GM12878 (cell line): ENCODE data around the gene ABCF1. TPM values are rescaled to one million over a fixed set of nuclear protein-coding genes. Genes with fewer than 3 reads are reported as not detected.
A peak's percentile ranks its signal among the peaks of the same experiment; 100 is the strongest.

Source experiments
- CBX3 ChIP-seq: fragments of 200-600 bp; sonication (generic); IDR thresholded peaks from 2 replicates; pipeline ENCODE4 v1.6.1; 2016; ENCODE audit warnings: low read depth, borderline replicate concordance
- CBX5 ChIP-seq: sonication (generic); IDR thresholded peaks from 2 replicates; pipeline ENCODE4 v1.6.1; 2016; ENCODE audit warnings: low read depth, moderate library complexity, mild to moderate bottlenecking, inconsistent platforms
- CEBPZ ChIP-seq: fragments of 150-350 bp; IDR thresholded peaks from 2 replicates; pipeline ENCODE4 v1.6.1; 2016; ENCODE audit warnings: low read depth, low read length
- CREB1 ChIP-seq: IDR thresholded peaks from 2 replicates; pipeline ENCODE4 v1.6.1; 2012; ENCODE audit warnings: low read depth, mild to moderate bottlenecking, inconsistent platforms
- E4F1 ChIP-seq: fragments of 450-650 bp; IDR thresholded peaks from 2 replicates; pipeline ENCODE4 v1.6.1; 2018; ENCODE audit warnings: borderline replicate concordance, mild to moderate bottlenecking; ENCODE audit not compliant: partially characterized antibody
- FOXM1 ChIP-seq: IDR thresholded peaks from 2 replicates; pipeline ENCODE4 v1.6.1; 2012; ENCODE audit warnings: low read depth, mild to moderate bottlenecking, inconsistent platforms, low read length, moderate library complexity
- IKZF2 ChIP-seq, 2 experiments: fragments of 450-650 bp; IDR thresholded peaks; 2 replicates each; pipeline ENCODE4 v1.6.1; 2017; ENCODE audit warnings: mild to moderate bottlenecking in 2 of 2, moderate library complexity in 2 of 2
- KLF5 ChIP-seq: fragments of 450-650 bp; IDR thresholded peaks from 2 replicates; pipeline ENCODE4 v1.6.1; 2014; ENCODE audit warnings: mild to moderate bottlenecking; ENCODE audit not compliant: partially characterized antibody
- LARP7 ChIP-seq: fragments of 450-650 bp; IDR thresholded peaks from 2 replicates; pipeline ENCODE4 v1.6.1; 2017; ENCODE audit warnings: mild to moderate bottlenecking
- MEF2A ChIP-seq: IDR thresholded peaks from 2 replicates; pipeline ENCODE4 v1.6.1; 2011; ENCODE audit warnings: low read depth, mild to moderate bottlenecking, low read length, moderate library complexity; ENCODE audit not compliant: insufficient read depth
- MTA2 ChIP-seq: fragments of 450-650 bp; IDR thresholded peaks from 2 replicates; pipeline ENCODE4 v1.6.1; 2016; ENCODE audit warnings: low read depth, mild to moderate bottlenecking, moderate library complexity
- POLR2AphosphoS2 ChIP-seq: IDR thresholded peaks from 2 replicates; pipeline ENCODE4 v1.6.1; 2011; ENCODE audit warnings: low read depth, mild to moderate bottlenecking, low read length, improper control_type of control experiment, moderate library complexity
- POU2F2 ChIP-seq: IDR thresholded peaks from 3 replicates; pipeline ENCODE4 v1.6.1; 2011; ENCODE audit warnings: low read depth, mild to moderate bottlenecking, low read length, borderline replicate concordance
- SMAD1 ChIP-seq: fragments of 450-650 bp; IDR thresholded peaks from 2 replicates; pipeline ENCODE4 v1.6.1; 2018; ENCODE audit warnings: mild to moderate bottlenecking, low read depth; ENCODE audit not compliant: partially characterized antibody
- STAT1 ChIP-seq: fragments of 450-650 bp; conservative IDR thresholded peaks from 2 replicates; pipeline ENCODE4 v1.6.1; 2014; ENCODE audit warnings: antibody characterized with exemption, mild to moderate bottlenecking
- STAT3 ChIP-seq: IDR thresholded peaks from 2 replicates; pipeline ENCODE4 v1.6.1; 2011; ENCODE audit warnings: low read depth, low read length, improper control_type of control experiment
- TARDBP ChIP-seq: IDR thresholded peaks from 2 replicates; pipeline ENCODE4 v1.6.1; 2016; ENCODE audit warnings: borderline replicate concordance
- USF1 ChIP-seq: IDR thresholded peaks from 2 replicates; pipeline ENCODE4 v1.6.1; 2011; ENCODE audit warnings: borderline replicate concordance, low read depth, mild to moderate bottlenecking, moderate library complexity, mixed read lengths, low read length; ENCODE audit not compliant: insufficient read depth; ENCODE audit errors: extremely low read length
- ZBTB11 ChIP-seq: fragments of 450-650 bp; formaldehyde crosslinking; IDR thresholded peaks from 2 replicates; pipeline ENCODE4 v1.5.0; 2022; ENCODE audit warnings: mild to moderate bottlenecking, missing genetic modification characterization
- ZNF384 ChIP-seq: IDR thresholded peaks from 2 replicates; pipeline ENCODE4 v1.6.1; 2012; ENCODE audit warnings: low read depth, mild to moderate bottlenecking, low read length, improper control_type of control experiment, borderline replicate concordance
- ZNF622 ChIP-seq: fragments of 450-650 bp; IDR thresholded peaks from 2 replicates; pipeline ENCODE4 v1.6.1; 2017; ENCODE audit warnings: mild to moderate bottlenecking, inconsistent platforms
- polyA plus RNA-seq, 11 experiments: library from polyadenylated mRNA; depleted of rRNA in 4 of 11; unstranded in 6 of 11; stranded (reverse) in 5 of 11; fragments of >200 nt; fragmentation: Nextera tagmentation in 4 of 11; fragmentation: Illumina TruSeq in 1 of 11; extraction: Ambion mirVana in 4 of 11; extraction: Trizol in 1 of 11; gene quantifications; 1 replicate in 1 of 11; 2 replicates in 10 of 11; pipeline versions ENCODE4 v1.2.1 to v1.2.3, GENCODE V29; 2011 to 2016; ENCODE audit warnings: inconsistent platforms in 2 of 11, missing spikeins in 2 of 11, low read depth in 1 of 11
- total RNA-seq, 4 experiments: library from RNA; depleted of rRNA in 3 of 4; stranded (reverse); fragments of >200 nt in 3 of 4; fragmentation: Illumina TruSeq in 1 of 4; extraction: Trizol in 1 of 4; gene quantifications; 2 replicates each; pipeline versions ENCODE4 v1.2.1 to v1.2.3, GENCODE V29; 2013 to 2021

The ABCF1 gene
- total and polyA plus RNA-seq, 10 of the 15 experiments (the other 5 are each of a cell fraction or from before 2014, with no cell fraction given) = 21.3 to 79.6 (median 55.9) TPM

- TF ChIP-seq CEBPZ (no peak), STAT3 (no peak), E4F1 (peak; percentile 67), TARDBP (no peak), SMAD1 (peak; percentile 58), FOXM1 (no peak), MEF2A (no peak), USF1 (peak; percentile 58), CBX3 (no peak), CREB1 (peak; percentile 93), KLF5 (peak; percentile 63), CBX5 (no peak), LARP7 (no peak; the same call in 1 of the 2 replicates), POLR2AphosphoS2 (peak; percentile 94; the same call in 1 of the 2 replicates), MTA2 (no peak), IKZF2 (IDR thresholded peaks at IDR 0.05) (peak; percentile 27 to 51; a peak in 1 of 4 replicates), ZBTB11 (CRISPR knock-in tag) (no peak), ZNF622 (no peak), POU2F2 (peak; percentile 77; the same call in 2 of the 3 replicates), ZNF384 (no peak), STAT1 (no peak; the same call in 1 of the 2 replicates)
Observed at GRCh38 chr6:30571075-30571761, at the start of gene ABCF1 (continued).
